ENCODE measurements around the gene NAA38.

Gene NAA38

GRCh38 chr17:7833795-7834541 is 23.4 kb downstream of the NAA38 start, which contains the start of gene KDM6B:
Gene KDM6B (plus strand): TSS chr17:7834217. CDS start chr17:7845555, 11,338 bp downstream.
- ATAC-seq (ENCODE audit: insufficient read depth, low read depth) (peak; percentile 62), DNase-seq (peak; percentile 85)

GRCh38 chr17:7833011-7833794 is 24.2 kb downstream of the NAA38 start:
- Histone ChIP-seq H4K20me1 (ENCODE audit: insufficient read depth, low read length) (0 out of 2 replicates have a peak, but pooled peaks cover 2% of the 10 kb centered on the region), H3K36me3 (ENCODE audit: insufficient read depth, low read length) (no peaks in the 10 kb centered on the region), H3K27me3 (ENCODE audit: insufficient read depth, low read length, poor library complexity) (peaks cover 27% of the 10 kb centered on the region), H3K27ac (ENCODE audit: low read length) (no peak overlapping the region), H3K4me2 (ENCODE audit: insufficient read depth, low read length) (peak overlapping the region; percentile 90), H3K9ac (ENCODE audit: low read depth, low read length) (peak overlapping the region; percentile 44), H3K4me1 (ENCODE audit: insufficient read depth, low read length) (peaks cover 51% of the 10 kb centered on the region), H3K9me3 (ENCODE audit: insufficient read depth, low read length, severe bottlenecking) (no peaks in the 10 kb centered on the region), H2AFZ (ENCODE audit: low read depth, low read length) (peak overlapping the region; percentile 73), H3K4me3 (ENCODE audit: low read depth in 1 of 2, low read length in 2 of 2) (peak overlapping the region; percentile 21 to 66; a peak in 3 of 4 replicates), H3K79me2 (ENCODE audit: insufficient read depth, low read length) (no peaks in the 10 kb centered on the region)
- no peak for ATAC-seq (ENCODE audit: insufficient read depth, low read depth)
- no peak for TF ChIP-seq EZH2 (IDR thresholded peaks at IDR 0.05; ENCODE audit: borderline replicate concordance, low read depth, low read length, severe bottlenecking)
- TF ChIP-seq CTCF (IDR thresholded peaks at IDR 0.05; ENCODE audit: borderline replicate concordance, extremely low read depth, low read length, poor library complexity, severe bottlenecking) = no peak
- DNase-seq = no peak

More at GRCh38 chr17:7833795-7834541, 23.4 kb downstream of the NAA38 start, which contains the start of gene KDM6B:
- Histone ChIP-seq H3K4me2 (ENCODE audit: insufficient read depth, low read length) (peak within 1 kb of the TSS; percentile 90), H3K4me3 (ENCODE audit: low read depth in 1 of 2, low read length in 2 of 2) (peak within 1 kb of the TSS; percentile 21 to 66), H3K9ac (ENCODE audit: low read depth, low read length) (peak within 1 kb of the TSS; percentile 44), H3K27me3 (ENCODE audit: insufficient read depth, low read length, poor library complexity) (peaks cover 32% of the 10 kb centered on the region), H2AFZ (ENCODE audit: low read depth, low read length) (peak within 1 kb of the TSS; percentile 73), H3K9me3 (ENCODE audit: insufficient read depth, low read length, severe bottlenecking) (no peaks in the 10 kb centered on the region), H3K4me1 (ENCODE audit: insufficient read depth, low read length) (peaks cover 58% of the 10 kb centered on the region), H3K36me3 (ENCODE audit: insufficient read depth, low read length) (no peaks in the 10 kb centered on the region), H4K20me1 (ENCODE audit: insufficient read depth, low read length) (peaks cover 7% of the 10 kb centered on the region), H3K79me2 (ENCODE audit: insufficient read depth, low read length) (no peaks in the 10 kb centered on the region), H3K27ac (ENCODE audit: low read length) (peak within 1 kb of the TSS; percentile 73)
- no peak for TF ChIP-seq CTCF (IDR thresholded peaks at IDR 0.05; ENCODE audit: borderline replicate concordance, extremely low read depth, low read length, poor library complexity, severe bottlenecking)
- no peak for TF ChIP-seq EZH2 (IDR thresholded peaks at IDR 0.05; ENCODE audit: borderline replicate concordance, low read depth, low read length, severe bottlenecking)

GRCh38 chr17:7832431-7832830 is 24.9 kb downstream of the NAA38 start:
- Histone ChIP-seq H3K9me3 (ENCODE audit: insufficient read depth, low read length, severe bottlenecking) (no peaks in the 10 kb centered on the region), H2AFZ (ENCODE audit: low read depth, low read length) (no peak overlapping the region), H4K20me1 (ENCODE audit: insufficient read depth, low read length) (0 out of 2 replicates have a peak, but pooled peaks cover 2% of the 10 kb centered on the region), H3K4me2 (ENCODE audit: insufficient read depth, low read length) (no peak overlapping the region), H3K4me1 (ENCODE audit: insufficient read depth, low read length) (peaks cover 45% of the 10 kb centered on the region), H3K9ac (ENCODE audit: low read depth, low read length) (no peak overlapping the region), H3K4me3 (ENCODE audit: low read depth in 1 of 2, low read length in 2 of 2) (no peak overlapping the region), H3K27me3 (ENCODE audit: insufficient read depth, low read length, poor library complexity) (peaks cover 25% of the 10 kb centered on the region), H3K27ac (ENCODE audit: low read length) (no peak overlapping the region), H3K36me3 (ENCODE audit: insufficient read depth, low read length) (no peaks in the 10 kb centered on the region), H3K79me2 (ENCODE audit: insufficient read depth, low read length) (no peaks in the 10 kb centered on the region)
- no peak for ATAC-seq (ENCODE audit: insufficient read depth, low read depth)
- DNase-seq = no peak
- TF ChIP-seq EZH2 (IDR thresholded peaks at IDR 0.05; ENCODE audit: borderline replicate concordance, low read depth, low read length, severe bottlenecking) = no peak
